Gastrocnemius medialis (tissue), 4 donors: ENCODE results near the gene EYS.

Source experiments
- POLR2A ChIP-seq, 2 donors: fragments of 450-650 bp; IDR thresholded peaks; one replicate each; pipeline ENCODE4 v1.6.1; 2017; ENCODE audit warnings: antibody characterized with exemption in 2 of 2, mild to moderate bottlenecking in 2 of 2, moderate library complexity in 2 of 2
- TF ChIP-seq, protein P1 (sequence below), 5 experiments: fragments of 450-650 bp in 3 of 5; fragments of 200-600 bp in 2 of 5; sonication (generic) in 2 of 5; IDR thresholded peaks in 4 of 5; conservative IDR thresholded peaks in 1 of 5; 1 replicate in 4 of 5; 2 replicates in 1 of 5; pipeline ENCODE4 v1.5.1; 2016 to 2019; ENCODE audit warnings: antibody characterized with exemption in 5 of 5, mild to moderate bottlenecking in 3 of 5, moderate library complexity in 3 of 5

DNA sequence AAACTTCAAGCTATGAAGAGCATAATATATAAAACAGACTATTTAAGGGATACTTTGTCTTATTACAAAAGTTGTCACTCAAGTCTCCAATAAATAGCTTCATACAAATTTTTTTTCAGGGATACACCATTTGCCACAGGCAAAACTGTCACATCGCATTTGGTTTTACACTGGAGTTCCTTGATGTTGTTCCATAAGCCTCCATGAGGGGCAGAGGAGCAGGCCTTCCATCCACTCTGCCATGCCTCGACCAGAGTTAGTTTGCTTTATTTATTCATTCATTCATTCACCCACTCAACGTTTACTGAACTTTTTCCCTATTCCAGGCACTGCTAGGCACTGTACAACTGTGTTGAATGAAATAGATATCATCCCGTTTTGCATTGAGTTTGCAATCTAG, 1824.8 kb downstream of the EYS start:
- TF ChIP-seq, protein P1, sequence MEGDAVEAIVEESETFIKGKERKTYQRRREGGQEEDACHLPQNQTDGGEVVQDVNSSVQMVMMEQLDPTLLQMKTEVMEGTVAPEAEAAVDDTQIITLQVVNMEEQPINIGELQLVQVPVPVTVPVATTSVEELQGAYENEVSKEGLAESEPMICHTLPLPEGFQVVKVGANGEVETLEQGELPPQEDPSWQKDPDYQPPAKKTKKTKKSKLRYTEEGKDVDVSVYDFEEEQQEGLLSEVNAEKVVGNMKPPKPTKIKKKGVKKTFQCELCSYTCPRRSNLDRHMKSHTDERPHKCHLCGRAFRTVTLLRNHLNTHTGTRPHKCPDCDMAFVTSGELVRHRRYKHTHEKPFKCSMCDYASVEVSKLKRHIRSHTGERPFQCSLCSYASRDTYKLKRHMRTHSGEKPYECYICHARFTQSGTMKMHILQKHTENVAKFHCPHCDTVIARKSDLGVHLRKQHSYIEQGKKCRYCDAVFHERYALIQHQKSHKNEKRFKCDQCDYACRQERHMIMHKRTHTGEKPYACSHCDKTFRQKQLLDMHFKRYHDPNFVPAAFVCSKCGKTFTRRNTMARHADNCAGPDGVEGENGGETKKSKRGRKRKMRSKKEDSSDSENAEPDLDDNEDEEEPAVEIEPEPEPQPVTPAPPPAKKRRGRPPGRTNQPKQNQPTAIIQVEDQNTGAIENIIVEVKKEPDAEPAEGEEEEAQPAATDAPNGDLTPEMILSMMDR (IDR thresholded peaks at IDR 0.05 in 4 of 5, conservative IDR thresholded peaks at IDR 0.05 in 1 of 5) = no peak
- no peak for TF ChIP-seq POLR2A (IDR thresholded peaks at IDR 0.05)
